Skin epidermis (tissue), 12 donors: ENCODE results near the gene FTL.

Experiments used
- H3K27ac ChIP-seq, 21 experiments: fragments of 200-600 bp; sonication (generic) in 11 of 21; one replicate each; pipeline ENCODE4 v1.5.0; 2020; ENCODE audit warnings: mild to moderate bottlenecking in 3 of 21, inconsistent platforms in 2 of 21, moderate library complexity in 2 of 21
- H3K4me3 ChIP-seq, 7 experiments: fragments of 200-600 bp; sonication (generic) in 2 of 7; one replicate each; pipeline ENCODE4 v1.5.0; 2020; ENCODE audit warnings: inconsistent platforms in 2 of 7, mild to moderate bottlenecking in 2 of 7, moderate library complexity in 1 of 7

The FTL gene

GRCh38 chr19:48943081-48943480 is 22.0 kb upstream of the FTL start:
- H3K27ac ChIP-seq: no peak overlapping the region

GRCh38 chr19:48945415-48945814 is 19.7 kb upstream of the FTL start:
- Histone ChIP-seq H3K27ac (no peak overlapping the region), H3K4me3 (no peak overlapping the region)

More at GRCh38 chr19:48943081-48943480, 22.0 kb upstream of the FTL start:
- H3K4me3 ChIP-seq: no peak overlapping the region

- no peak overlapping the region for H3K4me3 ChIP-seq
- H3K27ac ChIP-seq: no peak overlapping the region
Observed at GRCh38 chr19:48945817-48946216, 19.3 kb upstream of the FTL start.

- Histone ChIP-seq H3K27ac (no peak overlapping the region), H3K4me3 (no peak overlapping the region)
Observed at GRCh38 chr19:48946463-48947257, 18.4 kb upstream of the FTL start.

GRCh38 chr19:48947258-48947542 is 17.9 kb upstream of the FTL start:
- Histone ChIP-seq H3K4me3 (no peak overlapping the region), H3K27ac (no peak overlapping the region)

GRCh38 chr19:48950159-48950558 is 14.9 kb upstream of the FTL start:
- no peak overlapping the region for H3K4me3 ChIP-seq
- no peak overlapping the region for H3K27ac ChIP-seq

- Histone ChIP-seq H3K4me3 (no peak overlapping the region), H3K27ac (no peak overlapping the region)
Observed at GRCh38 chr19:48950830-48951519, 14.1 kb upstream of the FTL start.

- no peak overlapping the region for H3K27ac ChIP-seq
- no peak overlapping the region for H3K4me3 ChIP-seq
Observed at GRCh38 chr19:48953141-48953540, 12.0 kb upstream of the FTL start.

- H3K27ac ChIP-seq: peak overlapping the region in 17 of 21 experiments; percentile 80 to 99 (median 93)
- H3K4me3 ChIP-seq: peak overlapping the region; percentile 76 to 97 (median 89)
Observed at GRCh38 chr19:48953990-48954594, 11.0 kb upstream of the FTL start.

- Histone ChIP-seq H3K4me3 (peak within 1 kb of the TSS; percentile 76 to 97 (median 89)), H3K27ac (peak within 1 kb of the TSS; percentile 80 to 99 (median 95))
Observed at GRCh38 chr19:48954595-48955307, 10.4 kb upstream of the FTL start, which contains the start of gene BAX. Gene BAX, plus strand, starts transcription at chr19:48954875. Its CDS starts 54 bp downstream, at chr19:48954929.

- peak overlapping the region; percentile 76 to 97 (median 89) for H3K4me3 ChIP-seq
- H3K27ac ChIP-seq: peak overlapping the region; percentile 80 to 99 (median 95)
Observed at GRCh38 chr19:48955308-48955958, 9.7 kb upstream of the FTL start.

GRCh38 chr19:48958006-48958405 is 7.1 kb upstream of the FTL start:
- H3K27ac ChIP-seq: no peak overlapping the region
- no peak overlapping the region for H3K4me3 ChIP-seq

GRCh38 chr19:48959341-48960239 is 5.5 kb upstream of the FTL start:
- Histone ChIP-seq H3K4me3 (no peak overlapping the region), H3K27ac (no peak overlapping the region)

- Histone ChIP-seq H3K27ac (peak overlapping the region in 4 of 21 experiments; percentile 81 to 88 (median 86)), H3K4me3 (no peak overlapping the region)
Observed at GRCh38 chr19:48961051-48961649, 4.0 kb upstream of the FTL start.

GRCh38 chr19:48961673-48962028 is 3.5 kb upstream of the FTL start:
- Histone ChIP-seq H3K4me3 (no peak overlapping the region), H3K27ac (peak overlapping the region in 13 of 21 experiments; percentile 32 to 95 (median 90))

GRCh38 chr19:48962029-48962848 is 2.9 kb upstream of the FTL start:
- Histone ChIP-seq H3K27ac (peak overlapping the region in 20 of 21 experiments; percentile 10 to 95 (median 88)), H3K4me3 (no peak overlapping the region)

- Histone ChIP-seq H3K4me3 (no peak overlapping the region), H3K27ac (peak overlapping the region in 20 of 21 experiments; percentile 32 to 95 (median 88))
Observed at GRCh38 chr19:48962849-48963165, 2.3 kb upstream of the FTL start.
